NK-92 (cell line): Measurements from ENCODE around the gene ZNF83.
"Not testable (repeated sequence)": the region's sequence is repeated elsewhere in the genome, so short reads cannot be mapped to it uniquely, and the experiment has no call there.

Source experiments
- DNase-seq: peaks from one replicate; lab custom pipeline; 2025; ENCODE audit not compliant: unreplicated experiment; lab: John Stamatoyannopoulos, UW

The ZNF83 gene

DNA sequence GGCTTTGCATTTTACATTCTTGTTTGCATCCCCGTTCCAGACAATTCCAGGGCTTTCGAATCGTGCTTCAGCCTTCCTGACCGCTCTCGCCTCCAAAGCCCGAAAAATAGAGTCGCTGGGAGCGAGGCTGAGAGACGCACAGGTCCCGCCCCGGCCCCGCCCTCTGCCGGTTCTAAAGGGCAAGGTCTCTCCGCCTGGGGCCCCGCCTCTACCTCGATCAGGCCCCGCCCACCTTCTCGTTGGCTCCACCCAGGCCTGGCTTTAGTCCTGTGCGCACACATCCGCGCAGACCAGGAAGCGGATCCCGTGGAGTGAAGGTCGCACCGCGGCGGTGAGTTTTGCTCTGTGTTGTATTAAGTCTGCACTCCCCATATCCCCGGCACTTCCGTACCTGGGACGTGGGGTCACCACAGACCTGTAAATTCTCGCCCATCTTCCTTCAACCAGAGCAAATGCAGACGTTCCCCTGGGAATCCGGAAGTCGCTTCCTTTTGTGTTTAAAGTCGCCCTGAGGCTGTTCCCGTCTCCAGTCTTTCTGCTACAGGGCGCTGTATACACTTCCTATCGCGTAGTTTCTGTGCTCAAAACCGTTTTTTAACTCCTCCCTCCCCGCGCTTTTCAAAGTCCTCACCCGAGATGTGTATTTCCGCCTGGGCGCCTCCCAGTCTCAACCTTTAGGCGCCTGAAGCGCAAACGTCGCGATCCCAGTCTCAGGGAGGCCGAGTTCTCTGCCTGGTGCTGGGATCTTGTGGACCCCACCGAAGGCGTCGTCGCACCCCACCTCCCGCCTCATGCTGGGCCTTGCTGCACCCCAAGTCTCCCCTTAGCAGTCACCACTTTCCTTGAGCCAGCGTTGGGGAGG lies 67.9 kb downstream of the ZNF83 start, which contains the start of gene ZNF701:
Gene ZNF701, plus strand, starts transcription at position 288 of the 862 bp plus-strand sequence. CDS start 3,861 bp downstream, outside the sequence.
- DNase-seq, result peak; percentile 56

DNA sequence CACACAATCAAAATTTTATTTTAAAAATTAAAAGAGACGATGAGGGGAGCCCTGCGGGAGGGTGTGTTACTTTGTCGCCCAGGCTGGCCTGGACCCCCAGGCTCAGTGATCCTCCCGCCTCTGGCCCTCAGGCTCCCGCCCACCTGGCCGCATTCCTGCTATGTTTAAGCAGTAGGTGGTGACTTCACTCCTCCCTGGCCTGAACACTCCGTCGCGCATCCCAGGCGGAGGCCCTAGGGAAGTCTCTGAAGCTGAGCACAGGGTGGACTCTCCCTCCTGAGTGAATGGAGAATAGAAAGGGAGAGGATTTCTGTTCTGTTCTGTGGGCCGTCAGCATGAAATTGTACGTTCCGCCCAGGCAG lies 68.5 kb downstream of the ZNF83 start:
- DNase-seq, result not testable (repeated sequence)

DNA sequence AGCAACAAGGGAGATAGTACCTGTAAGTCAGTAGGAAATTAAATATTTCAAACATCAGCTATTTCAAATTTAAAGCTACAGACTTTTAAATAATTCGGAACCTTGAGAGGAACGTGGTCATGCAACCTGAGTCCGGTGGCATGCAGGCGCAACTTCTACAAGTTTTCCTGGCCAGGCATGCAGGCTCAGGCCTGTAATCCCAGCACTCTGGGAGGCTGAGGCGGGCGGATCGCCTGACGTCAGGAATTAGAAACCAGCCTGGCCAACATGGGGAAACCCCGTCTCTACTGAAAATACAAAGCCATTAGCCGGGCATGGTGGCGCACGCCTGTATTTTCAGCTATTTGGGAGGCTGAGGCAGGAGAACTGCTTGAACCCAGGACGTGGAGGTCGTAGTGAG lies 70.2 kb downstream of the ZNF83 start:
- no peak for DNase-seq

DNA sequence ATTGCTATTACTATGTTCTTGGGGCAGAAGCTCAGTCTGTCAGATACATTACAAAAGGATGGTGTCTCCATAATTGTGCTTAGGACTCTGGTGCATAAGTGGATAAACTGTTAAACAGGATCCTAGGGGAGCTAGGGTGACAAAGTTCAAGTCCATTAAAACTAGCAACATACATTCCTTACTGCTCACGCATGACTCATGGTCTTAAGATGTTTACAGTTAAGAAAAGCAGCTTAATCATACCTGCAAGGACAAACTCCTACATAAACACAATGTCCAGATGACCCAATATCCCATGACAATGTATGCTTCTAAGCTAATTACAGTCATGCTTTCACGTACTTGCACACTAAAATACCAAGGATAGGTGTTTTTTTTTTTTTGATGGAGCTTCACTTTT lies 71.6 kb downstream of the ZNF83 start:
- no peak for DNase-seq

DNA sequence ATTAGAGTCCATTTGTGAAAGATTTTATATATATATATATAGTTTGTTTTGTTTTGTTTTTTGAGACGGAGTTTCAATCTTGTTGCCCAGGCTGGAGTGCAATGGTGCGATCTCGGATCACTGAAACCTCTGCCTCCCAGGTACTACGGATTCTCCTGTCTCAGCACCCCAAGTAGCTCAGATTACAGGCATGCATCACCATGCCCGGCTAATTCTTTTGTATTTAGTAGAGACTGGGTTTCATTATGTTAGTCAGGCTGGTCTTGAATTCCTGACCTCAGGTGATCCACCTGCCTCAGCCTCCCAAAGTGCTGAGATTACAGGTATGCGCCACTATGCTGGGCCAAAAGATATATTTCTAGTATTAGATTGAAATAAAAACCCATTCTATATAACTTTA lies 72.0 kb downstream of the ZNF83 start:
- DNase-seq, result no peak
